Activated CD8-positive, alpha-beta T cell treated with anti-CD3 and anti-CD28 coated beads for 36 hours (primary cell): Measurements from ENCODE around the gene DHX40. TPM values are rescaled to one million over a fixed set of nuclear protein-coding genes. Genes with fewer than 3 reads are reported as not detected.
"Not testable (repeated sequence)": the region's sequence is repeated elsewhere in the genome, so short reads cannot be mapped to it uniquely, and the experiment has no call there.

ENCODE experiments used
- ATAC-seq: fragments of 200-7000 bp; cut with Tn5 transposase; one replicate; pipeline ENCODE4 v1.10.0; 2021; ENCODE audit warnings: mild to moderate bottlenecking, moderate library complexity
- CTCF ChIA-PET: fragments of 350-600 bp; sonication (Branson Sonifier 250); formaldehyde crosslinking; loops from one replicate; lab custom pipeline; 2021; ENCODE audit warnings: antibody characterized with exemption; lab: Charles Lee
- POLR2A ChIA-PET: fragments of 350-600 bp; sonication (Branson Sonifier 250); formaldehyde crosslinking; loops from one replicate; lab custom pipeline; 2021; ENCODE audit warnings: antibody characterized with exemption; lab: Charles Lee
- DNase-seq: peaks from one replicate; pipeline ENCODE4 v3.0.0-alpha.2; 2020
- H3K27ac Mint-ChIP-seq: one replicate; pipeline ENCODE4 v1.8.0; 2021; ENCODE audit warnings: mild to moderate bottlenecking, mixed read lengths
- H3K27me3 Mint-ChIP-seq: one replicate; pipeline ENCODE4 v1.8.0; 2021; ENCODE audit warnings: mixed read lengths
- H3K36me3 Mint-ChIP-seq: one replicate; pipeline ENCODE4 v1.8.0; 2021; ENCODE audit warnings: low read depth, mixed read lengths
- H3K4me1 Mint-ChIP-seq: one replicate; pipeline ENCODE4 v1.8.0; 2021; ENCODE audit warnings: low read depth, mixed read lengths
- H3K4me3 Mint-ChIP-seq: one replicate; pipeline ENCODE4 v1.8.0; 2021; ENCODE audit warnings: mild to moderate bottlenecking, moderate library complexity, mixed read lengths
- H3K9me3 Mint-ChIP-seq: one replicate; pipeline ENCODE4 v1.8.0; 2021; ENCODE audit warnings: mixed read lengths
- CTCF ChIP-seq: fragments of 200-600 bp; IDR thresholded peaks from one replicate; pipeline ENCODE4 v1.8.0; 2022; ENCODE audit warnings: antibody characterized with exemption, mild to moderate bottlenecking
- intact Hi-C: fragments of 100-400 bp; cut with micrococcal nuclease; formaldehyde crosslinking; loops from one replicate; pipeline ENCODE4 v1.10.0; 2022
- total RNA-seq, 2 experiments: library from RNA; stranded (reverse); gene quantifications; one replicate each; pipeline ENCODE4 v1.2.3, GENCODE V29; 2021

Gene DHX40
- total RNA-seq, 2 experiments from 2014 or later: 24.7 to 24.9 TPM

GRCh38 chr17:59521465-59522126 is 43.8 kb upstream of the DHX40 start:
- peak; percentile 83 for ATAC-seq
- POLR2A ChIA-PET: interaction anchor here (0.7 to 0.9 kb wide), 2 partner anchors 17 to 43 kb away, joined by 3 read pairs; no protein-coding TSS in a partner anchor
- H3K4me3 Mint-ChIP-seq: no peak overlapping the region

DNA sequence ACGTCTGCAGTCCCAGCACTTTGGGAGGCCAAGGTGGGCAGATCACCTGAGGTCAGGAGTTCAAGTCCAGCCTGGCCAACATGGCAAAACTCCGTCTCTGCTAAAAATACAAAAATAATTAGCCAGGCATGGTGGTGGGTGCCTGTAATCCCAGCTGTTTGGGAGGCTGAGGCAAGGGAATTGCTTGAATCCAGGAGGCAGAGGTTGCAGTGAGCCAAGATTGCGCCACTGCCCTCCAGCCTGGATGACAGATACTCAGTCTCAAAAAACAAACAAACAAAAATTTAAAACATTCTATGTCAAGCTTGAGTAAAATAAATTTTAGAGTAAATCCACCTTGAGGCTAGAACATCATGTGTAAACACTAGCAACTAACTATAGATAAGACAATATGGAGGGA is 40.5 kb upstream of the DHX40 start:
- H3K27ac Mint-ChIP-seq, POLR2A ChIA-PET, H3K9me3 Mint-ChIP-seq, H3K4me1 Mint-ChIP-seq, H3K4me3 Mint-ChIP-seq, DNase-seq, ATAC-seq, H3K36me3 Mint-ChIP-seq, H3K27me3 Mint-ChIP-seq: not testable (repeated sequence)
- CTCF ChIA-PET: interaction anchor here (1.6 kb wide), 1 partner anchor 52 kb away, joined by 3 read pairs; no protein-coding TSS in a partner anchor
- intact Hi-C loops: loop anchor here (10.0 kb wide), 1 partner anchor 210 kb away; no protein-coding TSS in a partner anchor

More at GRCh38 chr17:59521465-59522126, 43.8 kb upstream of the DHX40 start:
- peak; percentile 97 for TF ChIP-seq CTCF
- no peak overlapping the region for H3K27ac Mint-ChIP-seq
- DNase-seq: peak; percentile 72
- no peaks in the 10 kb centered on the region for H3K36me3 Mint-ChIP-seq
- CTCF ChIA-PET: interaction anchor here (0.6 to 3.4 kb wide), 34 partner anchors 9 to 293 kb away, joined by 3 to 23 read pairs (median 4); no protein-coding TSS in a partner anchor
- peaks cover 7% of the 10 kb centered on the region for H3K27me3 Mint-ChIP-seq
- no peaks in the 10 kb centered on the region for H3K9me3 Mint-ChIP-seq
- intact Hi-C loops: loop anchor here (10.0 kb wide), 1 partner anchor 207 kb away; no protein-coding TSS in a partner anchor
- H3K4me1 Mint-ChIP-seq: peaks cover 2% of the 10 kb centered on the region

- ChIA-PET POLR2A (no interaction called here), CTCF (interaction anchor here (1.6 kb wide), 1 partner anchor 53 kb away, joined by 3 read pairs; no protein-coding TSS in a partner anchor)
- H3K27ac Mint-ChIP-seq: no peak overlapping the region
- no peak for TF ChIP-seq CTCF
- H3K27me3 Mint-ChIP-seq: peaks cover 3% of the 10 kb centered on the region
- intact Hi-C loops: loop anchor here (10.0 kb wide), 1 partner anchor 211 kb away; no protein-coding TSS in a partner anchor
- no peak overlapping the region for H3K4me3 Mint-ChIP-seq
- no peaks in the 10 kb centered on the region for H3K9me3 Mint-ChIP-seq
- no peaks in the 10 kb centered on the region for H3K36me3 Mint-ChIP-seq
- ATAC-seq: no peak
- H3K4me1 Mint-ChIP-seq: peaks cover 2% of the 10 kb centered on the region
- DNase-seq: no peak
These were observed 39.7 kb upstream of the DHX40 start for GRCh38 chr17:59525668-59526067.

- no peak overlapping the region for H3K4me3 Mint-ChIP-seq
- TF ChIP-seq CTCF: no peak
- H3K36me3 Mint-ChIP-seq: no peaks in the 10 kb centered on the region
- no peaks in the 10 kb centered on the region for H3K27me3 Mint-ChIP-seq
- H3K27ac Mint-ChIP-seq: no peak overlapping the region
- intact Hi-C loops: loop anchor here (10.0 kb wide), 1 partner anchor 212 kb away; no protein-coding TSS in a partner anchor
- peaks cover under 1% of the 10 kb centered on the region for H3K4me1 Mint-ChIP-seq
- POLR2A ChIA-PET: no interaction called here
- no peak for DNase-seq
- H3K9me3 Mint-ChIP-seq: no peaks in the 10 kb centered on the region
- CTCF ChIA-PET: no interaction called here
- no peak for ATAC-seq
These were observed 39.0 kb upstream of the DHX40 start for GRCh38 chr17:59526451-59526850.

- no peak overlapping the region for H3K27ac Mint-ChIP-seq
- H3K4me1 Mint-ChIP-seq: no peaks in the 10 kb centered on the region
- POLR2A ChIA-PET: interaction anchor here (1.0 kb wide), 1 partner anchor 238 kb away, joined by 3 read pairs; no protein-coding TSS in a partner anchor
These were observed 38.0 kb upstream of the DHX40 start for GRCh38 chr17:59527325-59527917.

More at GRCh38 chr17:59527325-59527917, 38.0 kb upstream of the DHX40 start:
- TF ChIP-seq CTCF: no peak
- no peaks in the 10 kb centered on the region for H3K9me3 Mint-ChIP-seq
- CTCF ChIA-PET: no interaction called here
- H3K36me3 Mint-ChIP-seq: no peaks in the 10 kb centered on the region
- H3K27me3 Mint-ChIP-seq: no peaks in the 10 kb centered on the region
- no peak for DNase-seq
- no peak overlapping the region for H3K4me3 Mint-ChIP-seq
- ATAC-seq: no peak
- intact Hi-C loops: loop anchor here (10.0 kb wide), 1 partner anchor 213 kb away; no protein-coding TSS in a partner anchor
